HG02943 (cell line): ENCODE data around the gene RBCK1.
"Not testable (repeated sequence)": the region's sequence is repeated elsewhere in the genome, so short reads cannot be mapped to it uniquely, and the experiment has no call there.

ENCODE experiments used
- ATAC-seq: cut with Tn5 transposase; IDR thresholded peaks from one replicate; pipeline ENCODE4 v1.9.1; 2021; ENCODE audit warnings: mild to moderate bottlenecking, low read depth, moderate library complexity; ENCODE audit not compliant: unreplicated experiment

Gene RBCK1

DNA sequence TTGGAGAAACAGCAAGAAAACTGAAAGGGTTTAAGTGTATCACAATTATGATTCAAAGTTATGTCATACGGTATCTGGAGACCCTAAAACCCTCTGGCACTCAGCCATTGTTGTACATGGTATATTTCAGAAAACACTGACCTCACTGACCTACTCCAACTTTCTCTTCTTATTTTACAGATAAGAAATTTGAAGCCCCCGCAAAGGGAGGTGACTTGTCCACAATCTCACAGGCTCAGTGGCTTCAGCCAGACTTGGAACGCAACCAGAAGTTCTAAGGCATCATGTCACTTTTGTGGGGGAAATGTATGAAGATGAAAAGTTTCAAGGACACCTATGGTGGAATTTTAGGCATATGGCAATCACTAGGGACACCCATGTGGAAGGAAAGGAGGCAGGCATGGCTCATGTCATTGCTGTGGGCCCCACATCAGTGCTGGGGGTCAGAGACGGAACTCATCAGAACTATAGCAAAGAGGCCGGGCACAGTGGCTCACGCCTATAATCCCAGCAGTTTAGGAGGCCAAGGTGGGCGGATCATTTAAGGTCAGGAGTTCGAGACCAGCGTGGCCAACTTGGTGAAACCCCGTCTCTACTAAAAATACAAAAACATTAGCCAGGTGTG is 32.7 kb upstream of the RBCK1 start:
- ATAC-seq = no peak

DNA sequence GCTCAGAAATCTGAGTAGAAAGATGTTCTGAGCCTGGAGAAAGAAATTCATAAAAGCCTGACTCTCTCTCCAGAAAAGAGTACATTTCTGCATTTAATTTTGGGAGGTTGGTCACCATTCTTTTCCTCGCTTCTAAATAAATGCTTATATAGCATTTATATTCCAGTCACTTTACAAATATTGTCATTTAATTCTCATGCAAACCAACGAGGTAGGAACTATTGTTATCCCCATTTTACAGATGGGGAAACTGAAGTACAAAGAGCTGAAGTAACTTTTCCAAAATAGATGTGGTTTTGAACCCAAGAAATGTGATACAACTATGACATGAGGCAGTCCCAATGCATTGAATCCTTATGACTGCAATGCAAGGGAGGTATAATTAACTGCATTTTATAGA is 32.0 kb upstream of the RBCK1 start:
- no peak for ATAC-seq

DNA sequence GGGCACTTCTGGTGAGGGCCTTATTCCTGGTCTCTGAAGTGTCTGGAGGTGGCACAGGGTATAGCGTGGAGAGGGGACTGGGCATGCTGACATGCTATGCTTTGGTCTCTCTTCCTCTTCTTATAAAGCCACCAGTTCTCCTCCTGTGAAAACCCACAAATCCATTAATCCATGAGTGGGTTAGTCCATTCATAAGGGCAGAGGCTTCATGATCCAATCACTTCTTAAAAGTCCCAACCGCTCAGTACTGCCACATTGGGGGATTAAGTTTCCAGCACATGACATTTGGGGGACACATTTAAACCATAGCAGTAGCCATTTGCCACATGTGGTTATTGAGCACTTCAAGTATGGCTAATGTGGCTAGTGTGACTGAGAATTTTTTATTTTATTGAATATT is 31.3 kb upstream of the RBCK1 start:
- ATAC-seq = no peak

DNA sequence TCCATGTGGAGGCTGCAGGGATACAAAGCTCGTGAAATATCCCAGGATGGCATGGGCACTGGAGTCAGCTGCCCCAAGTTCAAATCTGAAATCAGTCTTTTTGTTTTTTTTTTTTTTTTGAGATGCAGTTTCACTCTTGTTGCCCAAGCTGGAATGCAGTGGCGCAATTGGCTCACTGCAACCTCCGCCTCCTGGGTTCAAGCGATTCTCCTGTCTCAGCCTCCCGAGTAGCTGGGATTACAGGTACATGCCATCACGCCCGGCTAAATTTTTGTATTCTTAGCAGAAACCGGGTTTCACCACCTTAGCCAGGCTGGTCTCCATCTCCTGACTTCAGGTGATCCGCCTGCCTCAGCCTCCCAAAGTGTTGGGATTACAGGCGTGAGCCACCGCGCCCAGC is 30.5 kb upstream of the RBCK1 start:
- not testable (repeated sequence) for ATAC-seq

DNA sequence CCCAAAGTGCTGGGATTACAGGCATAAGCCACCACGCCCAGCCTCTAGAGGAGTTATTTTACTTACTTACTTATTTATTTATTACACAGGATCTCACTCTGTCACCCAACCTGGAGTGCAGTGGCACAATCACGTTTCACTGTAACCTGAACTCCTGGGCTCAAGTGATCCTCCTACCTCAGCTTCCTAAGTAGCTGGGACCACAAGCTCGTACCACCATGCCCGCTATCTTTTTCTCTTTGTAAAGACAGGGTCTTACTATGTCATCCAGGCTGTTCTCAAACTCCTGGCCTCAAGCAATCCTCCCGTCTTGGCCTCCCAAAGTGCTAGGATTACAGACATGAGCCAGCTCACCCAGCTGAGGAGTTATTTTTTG is 29.1 kb upstream of the RBCK1 start:
- no peak for ATAC-seq

DNA sequence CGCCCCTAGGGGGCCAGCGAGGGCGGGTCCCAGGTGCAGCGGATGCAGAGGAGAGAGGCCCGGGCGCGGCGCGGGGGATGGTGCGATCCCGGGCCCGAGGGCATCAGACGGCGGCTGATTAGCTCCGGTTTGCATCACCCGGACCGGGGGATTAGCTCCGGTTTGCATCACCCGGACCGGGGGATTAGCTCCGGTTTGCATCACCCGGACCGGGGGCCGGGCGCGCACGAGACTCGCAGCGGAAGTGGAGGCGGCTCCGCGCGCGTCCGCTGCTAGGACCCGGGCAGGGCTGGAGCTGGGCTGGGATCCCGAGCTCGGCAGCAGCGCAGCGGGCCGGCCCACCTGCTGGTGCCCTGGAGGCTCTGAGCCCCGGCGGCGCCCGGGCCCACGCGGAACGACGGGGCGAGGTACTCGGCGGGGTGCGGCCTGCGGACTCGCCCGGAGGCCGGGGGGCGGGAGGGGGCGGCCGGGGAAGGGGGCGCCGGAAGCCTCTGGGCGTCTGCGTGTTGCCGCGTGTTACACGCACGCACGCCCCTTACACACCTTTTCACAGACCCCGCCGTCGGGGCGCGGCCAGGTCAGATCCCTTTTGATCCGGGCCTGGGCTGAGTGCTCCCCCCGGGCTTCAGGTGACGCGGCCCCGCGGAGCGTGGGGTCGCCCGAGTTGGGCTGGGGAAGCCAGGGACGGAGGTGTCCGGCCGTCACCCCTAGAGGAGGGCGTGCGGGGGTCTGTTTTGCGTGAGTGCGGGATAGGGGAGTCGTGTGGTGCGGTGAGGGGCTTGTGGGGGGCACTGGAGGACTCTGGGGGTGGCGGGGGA is 27.1 kb upstream of the RBCK1 start:
- ATAC-seq = peak; percentile 53

DNA sequence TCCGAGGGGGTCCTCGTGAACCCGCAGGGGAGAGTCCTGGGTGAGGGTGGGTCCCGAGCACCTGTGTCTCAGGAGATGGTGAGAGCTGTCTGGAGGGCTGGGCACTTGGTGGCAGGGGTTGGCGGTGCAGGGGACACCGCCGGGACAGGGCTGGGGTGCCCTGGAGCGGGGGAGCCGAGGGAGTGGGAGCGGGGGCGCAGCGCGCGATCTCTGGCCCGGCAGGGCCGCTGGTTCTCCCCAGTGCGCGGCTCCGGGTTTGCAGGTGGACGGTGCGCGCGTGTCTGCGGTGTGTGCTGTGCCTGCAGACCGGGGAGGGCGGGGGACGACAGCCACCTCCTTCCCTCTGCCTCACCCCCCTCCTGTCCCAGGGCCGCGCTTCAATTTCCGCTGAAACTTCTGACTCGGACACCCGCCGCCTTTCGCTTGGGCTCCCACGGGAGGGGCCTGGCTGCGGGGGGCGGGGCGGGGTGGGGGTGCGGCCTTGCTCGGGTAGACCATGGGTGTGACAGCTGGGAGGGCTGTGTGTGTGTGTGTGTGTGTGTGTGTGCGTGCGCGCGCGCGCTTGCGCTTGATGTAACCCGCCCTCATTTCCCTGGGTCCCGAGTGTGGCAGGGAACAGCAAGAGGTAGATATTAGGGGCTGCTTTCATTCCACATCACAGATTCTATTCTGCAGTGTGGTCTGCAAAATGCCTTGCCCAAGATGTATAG is 26.4 kb upstream of the RBCK1 start:
- peak; percentile 59 for ATAC-seq

DNA sequence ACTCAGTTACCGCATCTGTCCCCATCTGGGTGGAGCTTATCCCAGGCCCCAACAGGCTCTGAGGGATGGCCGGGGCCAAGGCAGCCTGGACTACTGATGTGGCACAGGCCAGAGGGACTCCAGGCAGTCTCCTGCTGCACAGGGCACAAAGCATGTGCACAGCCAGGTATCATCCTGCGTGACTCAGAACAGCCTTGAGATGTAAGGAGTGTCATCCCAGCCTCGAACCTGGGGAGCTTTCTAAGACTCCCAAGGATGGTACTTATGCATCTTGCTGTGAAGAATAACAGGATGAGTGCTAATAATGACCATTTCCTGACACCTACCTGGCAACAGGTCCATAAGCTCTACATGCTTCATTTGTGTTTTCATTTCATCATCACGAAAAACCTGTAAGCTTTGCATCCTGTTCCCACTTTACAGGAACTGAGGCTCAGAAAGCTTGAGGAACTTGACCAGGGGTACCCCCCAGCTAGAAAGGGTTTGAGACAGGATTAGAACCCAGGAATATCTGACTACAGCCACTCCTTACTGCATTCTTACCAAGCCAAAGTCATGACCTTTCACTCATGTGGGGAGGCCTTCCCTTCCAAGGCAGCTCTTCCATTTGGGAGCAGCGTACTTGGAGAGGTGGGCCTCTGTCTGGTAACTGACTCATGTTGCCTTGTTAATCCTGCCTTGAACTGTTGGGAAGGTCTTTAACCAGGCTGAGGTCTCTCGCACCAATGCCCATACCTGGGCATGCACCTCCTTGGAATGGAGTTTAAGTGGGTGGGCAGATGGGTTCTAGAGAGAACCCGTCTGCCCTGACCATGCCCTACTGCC is 25.6 kb upstream of the RBCK1 start:
- ATAC-seq = no peak

DNA sequence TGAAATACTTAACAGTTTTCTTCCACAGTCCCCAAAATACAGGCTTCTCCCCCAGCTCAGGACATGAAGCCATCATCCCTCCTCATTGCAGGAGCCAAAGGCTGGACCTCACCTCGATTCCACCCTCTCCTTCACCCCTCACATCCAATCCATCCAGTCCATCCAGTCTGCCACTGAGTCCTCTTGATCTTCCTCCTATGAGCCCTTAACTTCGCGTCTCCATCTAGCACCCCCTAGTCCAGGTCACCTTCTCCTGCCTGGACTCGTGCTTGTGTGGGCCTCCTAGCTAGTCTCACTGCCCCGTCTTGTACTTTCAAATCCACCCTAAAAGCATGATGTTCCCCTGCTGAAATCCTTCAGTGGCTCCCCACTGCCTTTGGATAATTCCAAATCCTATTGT is 24.2 kb upstream of the RBCK1 start:
- no peak for ATAC-seq

DNA sequence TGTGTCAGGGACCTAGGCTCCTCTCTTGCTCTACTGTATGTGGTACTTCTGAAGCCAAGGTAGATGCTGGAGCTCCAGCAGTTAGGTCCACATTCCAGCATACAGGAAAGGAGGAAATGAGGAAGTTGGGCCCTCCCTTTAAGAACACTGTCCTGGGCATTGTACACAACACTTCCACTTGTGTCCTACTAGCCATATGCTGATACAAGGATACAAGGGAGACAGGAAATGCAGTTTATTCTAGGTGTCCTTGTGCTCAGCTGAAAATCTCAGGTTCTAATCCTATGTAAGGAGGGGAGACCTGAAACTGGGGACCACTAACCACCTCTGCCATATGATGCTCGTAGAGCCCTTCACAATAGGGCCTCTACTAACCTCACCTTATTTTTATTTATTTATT is 23.4 kb upstream of the RBCK1 start:
- no peak for ATAC-seq

DNA sequence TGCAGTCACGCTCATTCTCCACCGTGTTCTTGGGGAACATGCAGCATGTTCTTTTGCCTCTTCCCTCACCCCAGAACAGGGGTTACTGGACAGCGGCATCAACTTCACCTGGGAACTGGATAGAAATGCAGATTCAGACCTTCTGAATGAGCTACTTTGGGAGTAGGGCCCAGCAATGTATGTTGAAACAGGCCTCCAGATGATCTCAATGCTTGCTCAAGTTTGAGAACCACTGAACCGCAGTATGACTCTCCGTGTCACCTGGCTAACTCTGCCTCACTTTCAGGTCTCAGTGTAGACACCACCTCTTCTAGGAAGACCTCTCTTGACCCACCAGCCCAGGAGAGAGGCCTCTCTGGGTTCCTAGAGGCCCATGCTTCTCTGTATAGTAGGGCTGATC is 22.7 kb upstream of the RBCK1 start:
- no peak for ATAC-seq

DNA sequence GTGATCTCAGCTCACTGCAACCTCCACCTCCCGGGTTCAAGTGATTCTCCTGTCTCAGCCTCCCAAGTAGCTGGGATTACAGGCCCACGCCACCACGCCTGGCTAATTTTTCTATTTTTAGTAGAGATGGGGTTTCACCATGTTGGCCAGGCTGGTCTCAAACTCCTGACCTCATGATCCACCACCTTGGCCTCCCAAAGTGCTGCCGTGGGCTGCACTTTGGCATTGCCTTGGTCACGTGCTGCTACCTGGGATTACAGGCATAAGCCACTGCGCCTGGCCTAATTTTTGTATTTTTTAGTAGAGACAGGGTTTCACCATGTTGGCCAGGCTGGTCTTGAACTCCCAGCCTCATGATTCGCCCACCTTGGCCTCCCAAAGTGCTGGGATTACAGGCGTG is 21.5 kb upstream of the RBCK1 start:
- not testable (repeated sequence) for ATAC-seq

DNA sequence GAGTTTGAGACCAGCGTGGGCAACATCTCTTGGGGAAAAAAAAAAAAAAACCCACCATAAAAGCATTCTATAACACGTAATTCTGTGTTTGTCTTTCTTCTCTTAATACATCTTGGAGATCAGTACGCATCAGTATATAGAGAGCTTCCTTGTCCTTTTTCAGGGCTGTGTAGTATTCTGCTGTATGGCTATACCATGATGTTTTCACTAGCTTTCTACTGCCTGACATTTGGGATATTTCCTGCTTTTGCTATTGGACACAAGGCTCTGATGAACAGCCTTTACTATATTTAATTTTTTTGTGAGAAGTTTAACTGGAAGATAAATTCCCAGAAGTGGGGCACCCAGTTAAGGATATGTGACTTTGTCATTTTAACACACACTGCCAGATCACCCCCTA is 20.6 kb upstream of the RBCK1 start:
- ATAC-seq = no peak

DNA sequence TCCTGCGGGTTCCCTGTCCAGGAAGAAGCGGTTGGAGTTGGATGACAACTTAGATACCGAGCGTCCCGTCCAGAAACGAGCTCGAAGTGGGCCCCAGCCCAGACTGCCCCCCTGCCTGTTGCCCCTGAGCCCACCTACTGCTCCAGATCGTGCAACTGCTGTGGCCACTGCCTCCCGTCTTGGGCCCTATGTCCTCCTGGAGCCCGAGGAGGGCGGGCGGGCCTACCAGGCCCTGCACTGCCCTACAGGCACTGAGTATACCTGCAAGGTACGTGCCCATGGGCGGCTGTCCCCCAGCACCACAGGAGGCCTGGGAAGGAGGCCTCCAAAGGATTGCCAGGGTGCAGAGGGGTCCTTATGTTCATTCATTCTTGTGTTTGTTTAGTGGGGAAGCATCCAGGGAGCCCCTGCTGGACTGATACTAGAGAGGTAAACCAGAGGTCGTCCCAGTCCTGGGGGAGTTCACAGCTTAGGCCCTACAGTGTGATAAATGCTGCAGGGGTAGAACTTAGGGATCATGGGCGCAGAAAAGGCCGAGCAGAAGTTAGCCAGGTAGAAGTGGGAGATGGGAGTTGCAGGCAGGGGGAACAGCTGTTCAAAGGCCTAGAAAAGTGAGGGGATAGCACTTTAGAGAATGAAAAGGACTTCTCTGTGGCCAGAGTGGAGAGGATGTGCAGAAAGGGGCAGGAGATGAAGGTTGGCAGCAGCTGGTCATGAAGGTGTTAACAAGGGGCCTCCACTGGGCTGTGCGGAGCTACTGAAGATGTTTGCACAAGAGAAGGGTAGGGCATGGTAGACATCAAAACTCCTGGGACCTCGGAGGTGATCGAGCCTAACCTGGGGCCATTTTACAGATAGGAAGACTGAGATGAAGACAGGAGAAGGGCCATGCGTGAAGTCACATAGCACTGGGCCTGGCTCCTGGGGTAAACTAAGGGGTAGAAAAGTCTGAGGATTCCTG is 19.8 kb upstream of the RBCK1 start:
- no peak for ATAC-seq

DNA sequence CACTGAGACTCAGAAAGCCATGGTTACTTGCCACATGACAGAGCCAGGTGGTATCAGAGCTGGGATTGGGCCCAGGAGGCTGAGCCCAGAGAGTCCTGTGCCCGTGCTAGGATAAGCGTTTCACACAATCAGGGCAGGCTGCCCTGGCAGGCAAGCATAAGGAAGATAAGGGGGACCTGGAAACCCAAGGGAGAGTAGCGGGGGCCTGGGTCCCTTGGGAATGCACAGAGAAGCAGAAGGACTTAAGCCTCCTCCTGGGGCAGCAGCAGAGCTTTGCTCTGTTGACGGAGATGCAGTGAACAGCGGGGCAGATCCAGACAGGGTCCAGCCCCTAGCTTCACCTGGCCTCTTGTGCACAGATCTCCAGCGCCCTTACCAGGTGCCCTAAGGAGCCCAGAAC is 18.9 kb upstream of the RBCK1 start:
- ATAC-seq = no peak

DNA sequence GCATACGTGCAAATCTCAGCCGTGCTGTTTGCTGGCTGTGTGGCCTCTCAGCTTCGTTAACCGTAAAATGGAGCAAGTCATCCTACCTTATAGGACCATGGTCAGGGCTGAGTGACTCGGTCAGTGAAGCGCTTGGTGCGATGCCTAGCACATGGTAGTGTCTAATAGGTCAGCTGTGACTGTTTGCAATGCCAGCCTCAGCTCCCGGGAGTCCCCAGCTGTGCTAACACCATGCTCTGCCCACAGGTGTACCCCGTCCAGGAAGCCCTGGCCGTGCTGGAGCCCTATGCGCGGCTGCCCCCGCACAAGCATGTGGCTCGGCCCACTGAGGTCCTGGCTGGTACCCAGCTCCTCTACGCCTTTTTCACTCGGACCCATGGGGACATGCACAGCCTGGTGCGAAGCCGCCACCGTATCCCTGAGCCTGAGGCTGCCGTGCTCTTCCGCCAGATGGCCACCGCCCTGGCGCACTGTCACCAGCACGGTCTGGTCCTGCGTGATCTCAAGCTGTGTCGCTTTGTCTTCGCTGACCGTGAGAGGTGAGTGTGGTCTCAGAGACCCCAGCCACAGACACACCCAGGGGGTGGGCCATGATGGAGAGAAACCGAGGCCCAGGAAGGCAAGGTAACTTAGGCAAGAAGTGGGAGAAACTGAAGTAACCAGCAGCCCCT is 16.9 kb upstream of the RBCK1 start:
- ATAC-seq = no peak

DNA sequence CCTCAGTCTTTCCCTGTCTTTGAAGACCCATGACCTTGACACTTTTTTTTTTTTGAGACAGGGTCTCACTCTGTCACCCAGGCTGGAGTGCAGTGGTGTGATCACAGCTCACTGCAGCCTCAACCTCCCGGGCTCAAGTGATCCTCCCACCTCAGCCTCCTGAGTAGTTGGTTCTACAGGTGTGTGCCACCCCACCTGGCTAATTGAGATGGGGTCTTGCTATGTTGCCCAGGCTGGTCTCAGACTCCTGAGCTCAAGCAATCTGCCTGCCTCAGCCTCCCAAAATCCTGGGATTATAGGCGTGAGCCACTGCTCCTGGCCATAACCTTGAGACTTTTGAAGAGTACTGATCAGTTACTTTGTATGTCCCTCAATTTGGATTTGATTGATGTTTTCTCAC is 14.8 kb upstream of the RBCK1 start:
- not testable (repeated sequence) for ATAC-seq

DNA sequence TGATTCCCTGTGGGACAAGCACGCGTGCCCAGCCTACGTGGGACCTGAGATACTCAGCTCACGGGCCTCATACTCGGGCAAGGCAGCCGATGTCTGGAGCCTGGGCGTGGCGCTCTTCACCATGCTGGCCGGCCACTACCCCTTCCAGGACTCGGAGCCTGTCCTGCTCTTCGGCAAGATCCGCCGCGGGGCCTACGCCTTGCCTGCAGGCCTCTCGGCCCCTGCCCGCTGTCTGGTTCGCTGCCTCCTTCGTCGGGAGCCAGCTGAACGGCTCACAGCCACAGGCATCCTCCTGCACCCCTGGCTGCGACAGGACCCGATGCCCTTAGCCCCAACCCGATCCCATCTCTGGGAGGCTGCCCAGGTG is 11.9 kb upstream of the RBCK1 start:
- ATAC-seq = no peak
